AG20443 (cell line): Measurements from ENCODE around the gene NUDT2.
"Not testable (repeated sequence)": the region's sequence is repeated elsewhere in the genome, so short reads cannot be mapped to it uniquely, and the experiment has no call there.

Experiments
- DNase-seq: peaks from one replicate; pipeline ENCODE4 v3.0.0; 2012; ENCODE audit warnings: low spot score, mixed read lengths

Gene NUDT2

GRCh38 chr9:34335376-34335775, 6.0 kb downstream of the NUDT2 start:
- no peak for DNase-seq

- peak; percentile 17 for DNase-seq
Observed at GRCh38 chr9:34337403-34337802, 8.0 kb downstream of the NUDT2 start.

GRCh38 chr9:34338079-34338478, 8.7 kb downstream of the NUDT2 start:
- not testable (repeated sequence) for DNase-seq

- DNase-seq = no peak
Observed at GRCh38 chr9:34338665-34339385, 9.5 kb downstream of the NUDT2 start.

- DNase-seq = no peak
Observed at GRCh38 chr9:34341659-34342295, 12.4 kb downstream of the NUDT2 start.

- no peak for DNase-seq
Observed at GRCh38 chr9:34343090-34343489, 13.7 kb downstream of the NUDT2 start.

GRCh38 chr9:34343605-34344004, 14.2 kb downstream of the NUDT2 start:
- DNase-seq = no peak

GRCh38 chr9:34346873-34347799, 17.8 kb downstream of the NUDT2 start:
- DNase-seq = no peak

GRCh38 chr9:34347800-34348158, 18.4 kb downstream of the NUDT2 start:
- no peak for DNase-seq

GRCh38 chr9:34349324-34349723, 20.0 kb downstream of the NUDT2 start:
- DNase-seq = no peak

- DNase-seq = not testable (repeated sequence)
Observed at GRCh38 chr9:34352122-34352652, 22.8 kb downstream of the NUDT2 start.

GRCh38 chr9:34352957-34353356, 23.6 kb downstream of the NUDT2 start:
- not testable (repeated sequence) for DNase-seq

- no peak for DNase-seq
Observed at GRCh38 chr9:34362614-34363214, 33.3 kb downstream of the NUDT2 start.

- DNase-seq = no peak
Observed at GRCh38 chr9:34363619-34364351, 34.4 kb downstream of the NUDT2 start.

GRCh38 chr9:34365282-34365681, 35.9 kb downstream of the NUDT2 start:
- no peak for DNase-seq

GRCh38 chr9:34366365-34366764, 37.0 kb downstream of the NUDT2 start:
- DNase-seq = no peak

- not testable (repeated sequence) for DNase-seq
Observed at GRCh38 chr9:34367751-34368410, 38.5 kb downstream of the NUDT2 start.

- not testable (repeated sequence) for DNase-seq
Observed at GRCh38 chr9:34368796-34369195, 39.4 kb downstream of the NUDT2 start.

GRCh38 chr9:34369636-34370035, 40.3 kb downstream of the NUDT2 start:
- no peak for DNase-seq

GRCh38 chr9:34370335-34370969, 41.1 kb downstream of the NUDT2 start:
- no peak for DNase-seq
